Urothelium cell line (cell line): Measurements from ENCODE around the gene DNASE1L1.

Experiments used
- DNase-seq: peaks from one replicate; pipeline ENCODE4 v3.0.0; 2011; ENCODE audit warnings: low spot score, mixed read lengths
- FAIRE-seq: peaks from 2 replicates; lab custom pipeline; 2011; peaks lifted over from hg19 to GRCh38; lab: Jason Lieb, UNC

Gene DNASE1L1

DNA sequence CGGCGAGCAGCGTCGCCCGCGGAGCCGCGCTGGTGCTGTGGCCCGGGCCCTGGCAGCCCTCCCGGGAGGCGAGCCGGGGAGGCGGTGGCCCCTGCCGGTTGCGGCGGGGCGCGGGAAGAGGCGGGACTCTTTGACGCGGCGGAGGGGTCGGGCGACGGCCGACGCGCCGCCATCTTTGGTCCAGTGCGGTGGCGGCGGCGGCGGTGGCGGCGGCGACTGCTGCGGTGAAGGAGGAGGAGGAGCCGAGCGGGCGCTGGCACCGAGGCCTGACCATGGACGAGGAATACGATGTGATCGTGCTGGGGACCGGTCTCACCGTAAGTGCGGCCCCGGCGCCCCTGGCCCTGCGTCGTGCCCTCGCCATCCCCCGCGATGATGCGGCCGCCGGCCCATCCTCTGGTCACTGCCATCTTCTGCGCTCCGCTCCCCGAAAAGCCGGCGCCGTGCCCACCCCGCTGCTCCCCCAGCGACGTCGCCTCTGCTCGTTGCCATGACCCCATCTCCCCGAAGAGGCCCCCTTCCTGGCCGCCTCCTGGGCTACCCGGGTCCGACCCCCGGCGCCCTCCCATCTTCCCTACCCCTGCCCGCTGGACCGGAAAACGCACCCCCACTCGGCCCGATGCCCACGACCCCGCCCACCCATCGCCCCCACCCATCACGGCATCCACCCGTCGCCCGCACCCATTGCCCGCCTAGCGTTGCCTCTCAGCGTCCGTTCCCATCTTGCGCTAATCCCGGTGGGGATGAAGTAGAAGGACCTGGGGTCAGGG lies 28.1 kb upstream of the DNASE1L1 start, which contains the start of gene GDI1:
Gene GDI1 (plus strand): TSS at position 172 of the 770 bp plus-strand sequence. CDS start 101 bp downstream, at position 273.
- peak; percentile 64 for DNase-seq
- no peak for FAIRE-seq

DNA sequence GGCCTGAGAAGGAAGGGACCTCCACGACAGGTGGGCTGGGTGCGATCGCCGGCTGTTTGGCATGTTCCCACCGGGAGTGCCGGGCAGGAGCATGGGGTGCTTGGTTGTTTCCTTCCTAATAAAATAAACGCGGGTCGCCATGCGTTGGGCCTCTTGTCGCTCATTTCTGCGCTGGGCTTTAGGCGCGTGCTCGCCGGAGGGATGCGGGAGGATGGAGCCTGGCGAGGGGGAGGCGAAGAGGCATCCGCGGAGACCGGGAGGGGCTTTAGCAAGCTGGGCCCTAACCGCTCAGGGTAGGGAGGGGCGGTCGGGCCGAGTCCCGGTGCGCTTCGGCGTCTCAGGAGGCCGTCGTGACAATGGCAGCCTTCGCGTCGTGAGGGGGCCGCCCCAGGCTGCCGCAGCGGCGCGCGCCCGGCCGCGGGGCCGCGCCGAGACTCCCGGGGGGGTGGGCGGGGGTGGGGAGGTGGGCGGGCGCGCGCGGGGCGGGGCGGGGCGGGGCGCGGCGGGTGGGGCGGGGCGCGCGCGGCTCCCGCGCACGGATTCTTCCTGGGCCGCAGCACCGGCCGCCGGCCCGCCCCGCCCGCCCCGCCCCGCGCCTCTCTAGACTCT lies 27.4 kb upstream of the DNASE1L1 start:
- FAIRE-seq (no peak), DNase-seq (peak; percentile 71)

DNA sequence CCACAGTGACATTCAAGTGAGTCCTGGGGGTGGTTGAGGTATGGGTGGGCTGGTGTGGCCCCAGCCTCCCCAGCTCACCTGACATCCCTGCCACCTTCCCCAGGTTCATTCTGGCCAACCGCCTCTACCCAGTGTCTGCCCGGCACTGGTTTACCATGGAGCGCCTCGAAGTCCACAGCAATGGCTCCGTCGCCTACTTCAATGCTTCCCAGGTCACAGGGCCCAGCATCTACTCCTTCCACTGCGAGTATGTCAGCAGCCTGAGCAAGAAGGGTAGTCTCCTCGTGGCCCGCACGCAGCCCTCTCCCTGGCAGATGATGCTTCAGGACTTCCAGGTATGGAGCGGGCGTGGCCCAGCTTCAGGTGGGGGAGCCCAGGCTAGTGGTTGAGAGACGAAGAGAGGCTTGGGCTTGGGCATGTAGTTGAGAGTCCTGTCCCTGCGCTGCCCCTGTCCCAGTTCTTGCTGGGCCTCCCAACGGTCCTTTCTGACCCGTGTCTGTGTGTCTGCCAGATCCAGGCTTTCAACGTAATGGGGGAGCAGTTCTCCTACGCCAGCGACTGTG lies 26.2 kb upstream of the DNASE1L1 start:
- no peak for FAIRE-seq
- DNase-seq: no peak

DNA sequence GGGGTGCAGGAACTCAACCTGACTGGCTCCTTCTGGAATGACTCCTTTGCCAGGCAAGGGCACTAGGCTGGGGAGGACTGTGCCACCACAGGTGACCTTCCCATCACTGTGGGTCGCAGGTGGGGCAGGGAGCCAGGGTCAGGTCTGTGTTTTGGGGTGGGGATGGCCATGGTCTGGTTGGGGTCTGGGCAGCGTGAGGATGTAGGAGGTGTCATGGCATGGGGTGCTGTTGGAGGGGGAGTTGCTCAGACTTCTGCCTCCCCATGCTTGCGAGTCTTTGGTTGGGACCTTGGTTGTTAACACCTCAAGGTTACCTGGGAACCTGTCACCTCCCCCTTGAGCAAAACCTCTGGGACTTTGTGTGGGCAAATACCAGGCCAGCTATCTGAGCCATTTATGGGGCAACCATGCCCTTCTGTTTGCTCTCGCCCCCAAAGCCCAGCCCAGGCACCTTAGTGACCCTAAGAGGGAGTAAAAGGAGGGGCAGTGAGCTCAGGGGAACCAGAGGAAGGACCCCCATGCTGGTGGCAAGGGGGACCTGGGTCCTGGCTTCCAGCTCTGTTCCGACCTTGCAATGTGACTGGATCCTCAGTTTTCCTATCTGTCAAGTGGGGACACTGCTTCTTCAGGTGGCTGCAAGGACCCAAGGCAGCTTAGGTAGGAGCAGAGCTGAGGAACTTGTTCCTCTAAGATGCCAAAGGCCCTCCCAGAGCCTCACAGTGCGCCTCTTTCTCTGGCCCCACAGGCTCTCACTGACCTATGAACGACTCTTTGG lies 25.5 kb upstream of the DNASE1L1 start:
- no peak for FAIRE-seq
- DNase-seq: no peak

DNA sequence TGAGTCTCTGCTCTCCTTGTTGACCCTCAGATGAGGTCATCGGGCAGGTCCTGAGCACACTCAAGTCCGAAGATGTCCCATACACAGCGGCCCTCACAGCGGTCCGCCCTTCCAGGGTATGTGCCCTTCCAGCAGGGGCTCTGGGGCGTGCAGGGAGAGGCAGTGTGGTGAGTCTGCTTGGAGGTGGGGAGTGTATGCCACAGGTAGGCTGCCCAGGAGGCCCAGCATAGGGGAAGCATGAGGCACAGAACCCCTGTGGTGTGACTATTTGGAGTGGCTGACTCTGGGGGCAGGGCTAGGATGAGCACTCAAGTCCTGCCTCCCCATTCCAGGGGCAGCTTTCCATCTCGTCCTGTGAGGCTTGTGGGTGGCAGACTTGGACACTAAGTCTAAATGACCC lies 24.6 kb upstream of the DNASE1L1 start:
- no peak for FAIRE-seq

DNA sequence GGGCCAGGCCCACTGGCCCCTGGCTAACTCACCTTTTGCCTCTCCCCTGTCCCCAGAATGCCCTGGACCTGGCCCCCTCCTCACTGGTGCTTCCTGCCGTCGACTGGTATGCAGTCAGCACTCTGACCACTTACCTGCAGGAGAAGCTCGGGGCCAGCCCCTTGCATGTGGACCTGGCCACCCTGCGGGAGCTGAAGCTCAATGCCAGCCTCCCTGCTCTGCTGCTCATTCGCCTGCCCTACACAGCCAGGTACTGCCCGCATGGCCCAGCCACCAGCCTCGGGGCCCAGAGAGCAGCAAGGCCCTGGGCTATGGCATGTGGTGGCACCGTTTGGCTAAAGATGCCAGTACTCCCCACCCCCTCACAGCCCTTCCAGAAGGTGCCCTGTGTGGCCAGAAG lies 23.2 kb upstream of the DNASE1L1 start:
- DNase-seq: no peak
- no peak for FAIRE-seq

More for the DNA sequence above, 24.6 kb upstream of the DNASE1L1 start:
- DNase-seq: no peak

DNA sequence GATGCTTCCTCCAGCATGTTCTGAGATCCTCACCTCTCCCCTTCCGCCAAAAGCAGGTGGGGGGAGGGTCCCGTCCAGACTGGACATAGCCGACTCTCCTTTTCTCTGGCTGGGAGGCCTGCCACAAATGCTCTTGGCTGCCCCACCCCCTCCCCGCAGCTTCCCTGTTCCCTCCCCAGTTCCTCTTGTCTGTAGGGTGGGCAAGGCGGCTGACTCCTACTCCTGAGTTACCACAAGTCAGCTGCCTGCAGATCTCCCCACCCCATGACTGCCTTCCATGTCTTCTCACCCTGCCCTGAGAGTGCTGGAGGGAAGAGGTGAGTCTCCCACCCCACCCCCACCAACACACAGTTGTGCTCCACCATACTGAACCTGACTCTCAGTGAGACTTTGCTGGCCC lies 22.3 kb upstream of the DNASE1L1 start:
- FAIRE-seq (no peak), DNase-seq (no peak)

DNA sequence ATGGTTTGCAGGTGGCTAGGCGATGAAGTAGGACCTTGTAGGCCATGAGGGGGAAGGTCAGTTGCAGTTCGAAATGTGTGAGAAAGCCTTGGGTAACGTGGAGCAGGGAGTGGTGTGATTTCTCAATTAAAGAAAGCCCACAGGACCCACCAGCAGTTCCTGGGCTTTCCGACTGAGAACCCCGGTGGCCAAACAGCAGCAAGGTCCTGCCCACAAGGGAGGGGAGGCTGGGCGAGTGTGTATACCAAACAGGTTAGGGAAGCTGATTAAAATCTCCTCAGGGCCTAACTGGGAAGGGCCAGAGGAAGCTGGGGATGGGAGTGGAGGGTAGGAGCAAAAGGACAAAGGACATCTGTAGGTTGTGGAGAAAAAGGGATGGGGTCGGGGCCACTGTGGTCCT lies 21.9 kb upstream of the DNASE1L1 start:
- DNase-seq (no peak), FAIRE-seq (no peak)

DNA sequence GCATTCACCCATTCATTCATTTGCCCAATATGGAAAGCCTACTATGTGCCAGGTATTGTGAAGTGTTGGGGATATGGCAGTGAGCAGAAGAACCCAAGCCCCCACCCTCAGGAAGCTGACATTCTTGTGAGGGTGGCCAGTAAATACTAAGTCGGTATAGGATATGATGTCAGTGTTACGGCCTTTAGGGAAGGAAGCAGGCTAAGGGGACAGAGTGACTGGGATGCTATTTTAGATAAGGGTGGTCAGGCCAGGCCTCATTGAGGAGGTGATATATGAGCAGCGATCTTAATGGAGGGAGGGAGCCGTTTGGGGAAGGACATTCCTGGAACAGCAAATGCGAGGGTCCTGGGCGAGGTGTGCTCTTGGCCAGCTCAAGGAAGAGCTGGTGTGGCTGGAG lies 21.4 kb upstream of the DNASE1L1 start:
- no peak for FAIRE-seq
- no peak for DNase-seq

DNA sequence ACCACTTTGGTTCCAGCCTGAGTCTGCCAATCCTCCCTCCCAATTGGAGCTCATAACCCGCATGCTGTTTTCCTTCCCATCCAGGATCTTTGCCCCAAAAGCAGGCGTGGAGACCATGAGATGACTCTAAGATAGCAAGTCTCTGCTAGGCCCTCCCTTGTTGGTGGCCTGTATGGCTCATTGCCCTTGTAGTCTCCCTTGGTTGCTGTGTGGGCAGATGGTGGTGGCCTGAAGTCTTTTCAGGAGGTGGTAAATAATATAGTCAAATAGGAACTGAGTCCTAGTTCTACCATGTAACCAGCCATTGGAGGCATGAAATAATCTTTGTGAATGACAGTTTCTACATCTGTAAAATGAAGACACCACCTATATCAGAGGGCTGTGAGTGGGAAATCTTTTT lies 20.7 kb upstream of the DNASE1L1 start:
- FAIRE-seq: no peak

DNA sequence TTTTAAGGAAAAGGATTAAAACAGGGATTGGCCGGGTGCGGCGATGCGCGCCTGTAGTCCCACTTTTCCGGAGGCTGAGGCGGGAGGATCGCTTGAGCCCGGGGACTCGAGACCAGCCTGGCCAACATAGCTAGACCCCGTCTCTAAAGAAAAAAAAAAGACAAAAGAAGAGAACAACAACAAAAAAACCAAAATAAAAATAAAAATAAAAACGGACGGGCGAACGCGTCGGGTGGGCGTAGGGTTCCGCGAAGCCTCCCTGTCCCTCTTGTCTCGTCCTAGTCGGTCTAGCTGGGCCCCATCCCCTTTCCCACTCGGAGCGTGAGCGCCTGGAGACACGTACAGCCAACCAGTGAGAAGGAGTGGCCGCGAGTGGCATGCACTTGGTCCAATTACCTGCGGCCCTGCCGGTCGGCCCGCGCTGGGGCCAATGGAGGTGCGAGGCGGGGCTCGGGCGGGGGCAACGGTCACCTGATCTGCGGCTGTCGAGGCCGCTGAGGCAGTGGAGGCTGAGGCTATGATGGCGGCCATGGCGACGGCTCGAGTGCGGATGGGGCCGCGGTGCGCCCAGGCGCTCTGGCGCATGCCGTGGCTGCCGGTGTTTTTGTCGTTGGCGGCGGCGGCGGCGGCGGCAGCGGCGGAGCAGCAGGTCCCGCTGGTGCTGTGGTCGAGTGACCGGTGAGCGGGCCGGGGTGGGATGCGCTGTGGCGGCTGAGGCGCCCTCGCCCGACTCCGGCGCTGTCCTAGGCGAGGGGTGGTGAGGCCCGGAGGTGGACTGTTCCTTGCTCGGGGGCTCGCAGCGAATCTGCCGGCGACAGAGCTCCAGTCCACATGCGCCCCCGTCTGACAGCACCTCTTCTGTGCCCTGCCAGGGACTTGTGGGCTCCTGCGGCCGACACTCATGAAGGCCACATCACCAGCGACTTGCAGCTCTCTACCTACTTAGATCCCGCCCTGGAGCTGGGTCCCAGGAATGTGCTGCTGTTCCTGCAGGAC lies 19.4 kb upstream of the DNASE1L1 start, which contains the start of gene ATP6AP1:
Gene ATP6AP1 (plus strand): TSS at position 502 of the 996 bp plus-strand sequence. CDS start 16 bp downstream, at position 518.
- FAIRE-seq (peak; percentile 87), DNase-seq (peak; percentile 94)

More for the DNA sequence above, 20.7 kb upstream of the DNASE1L1 start:
- no peak for DNase-seq

DNA sequence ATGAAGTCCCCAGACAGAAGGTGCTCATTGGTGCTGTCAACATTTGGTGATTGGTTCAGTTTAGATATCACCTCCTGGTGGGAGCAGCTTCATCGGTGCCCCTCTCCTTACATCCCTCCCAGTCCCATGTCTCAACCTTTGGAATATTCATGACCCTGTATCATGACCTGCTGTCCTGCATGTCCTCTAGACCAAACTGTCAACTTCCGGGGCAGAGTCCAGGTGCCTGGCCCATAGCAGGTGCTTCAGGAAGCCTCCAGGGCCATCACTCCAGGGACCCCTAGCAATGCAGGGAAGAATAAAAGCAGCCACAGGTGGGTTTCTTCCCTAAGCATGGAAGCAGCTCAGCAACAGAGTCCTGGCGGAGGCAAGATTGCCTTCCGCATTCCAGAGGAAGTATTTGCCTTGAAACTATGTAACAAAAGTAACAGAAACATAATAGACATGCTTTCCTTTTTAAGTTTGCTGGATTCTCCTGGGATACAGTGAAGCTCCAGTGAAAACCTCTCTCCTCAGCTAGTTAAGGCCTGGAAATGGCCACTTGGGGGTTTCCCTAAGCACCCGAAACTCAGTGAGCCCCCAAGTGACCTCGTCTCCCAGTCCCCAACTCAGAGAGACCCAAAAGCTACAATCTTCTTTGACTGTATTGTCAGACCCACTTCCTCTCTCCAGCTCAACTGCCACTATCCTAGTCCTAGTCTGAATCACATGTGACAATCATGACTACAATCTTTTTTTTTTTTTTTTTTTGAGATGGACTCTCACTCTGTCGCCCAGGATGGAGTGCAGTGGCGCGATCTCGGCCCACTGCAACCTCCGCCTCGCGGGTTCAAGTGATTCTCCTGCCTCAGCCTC lies 18.1 kb upstream of the DNASE1L1 start:
- FAIRE-seq (no peak), DNase-seq (no peak)

DNA sequence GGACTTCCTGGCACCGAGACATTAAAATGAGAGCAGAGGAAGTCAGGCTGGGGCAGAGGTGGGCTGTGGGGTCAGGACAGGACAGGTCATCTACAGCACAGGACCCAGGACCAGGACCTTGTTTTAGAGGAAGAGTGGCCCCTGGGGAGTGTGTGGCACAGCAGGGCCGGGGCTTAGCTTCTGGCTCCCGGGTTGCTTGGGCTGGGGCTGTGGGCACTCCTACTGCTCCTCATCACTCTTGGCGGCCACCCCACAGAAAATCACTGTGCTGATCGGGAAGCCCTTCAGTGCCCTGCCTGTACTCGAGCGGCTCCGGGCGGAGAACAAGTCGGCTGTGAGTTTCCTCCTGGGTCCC lies 11.3 kb upstream of the DNASE1L1 start:
- DNase-seq (no peak), FAIRE-seq (no peak)

DNA sequence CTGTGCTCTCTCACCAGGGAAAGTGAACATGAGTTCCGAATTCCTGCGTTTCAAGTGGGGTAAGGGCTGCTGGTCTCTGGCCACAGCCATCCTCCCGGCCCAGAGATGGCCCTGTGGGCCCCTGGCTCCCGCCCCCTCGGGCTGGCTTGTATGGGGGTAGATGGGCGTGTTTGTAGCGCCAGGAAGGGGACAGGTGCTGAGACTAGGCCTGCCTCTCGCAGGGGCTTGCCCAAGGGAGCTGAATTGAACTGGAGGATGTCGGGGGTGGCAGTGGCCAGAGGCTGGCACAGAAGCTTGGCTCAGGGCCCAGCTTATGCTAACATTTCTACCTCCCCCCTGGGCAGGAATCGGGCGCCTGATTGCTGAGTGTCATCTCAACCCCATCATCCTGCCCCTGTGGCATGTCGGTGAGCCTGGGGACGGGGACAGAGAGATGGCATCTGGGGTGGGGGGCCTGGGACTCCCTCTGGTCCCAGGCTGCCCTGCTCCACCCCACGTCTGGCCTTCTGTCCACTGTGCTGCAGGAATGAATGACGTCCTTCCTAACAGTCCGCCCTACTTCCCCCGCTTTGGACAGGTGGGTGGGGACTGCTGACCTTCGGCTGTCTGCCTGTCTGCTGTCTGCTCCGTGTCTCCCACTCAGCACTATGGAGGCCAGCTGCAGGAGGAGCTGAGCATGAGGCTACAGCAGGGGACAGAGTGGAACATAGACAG lies 10.8 kb upstream of the DNASE1L1 start:
- no peak for DNase-seq
- FAIRE-seq: no peak

DNA sequence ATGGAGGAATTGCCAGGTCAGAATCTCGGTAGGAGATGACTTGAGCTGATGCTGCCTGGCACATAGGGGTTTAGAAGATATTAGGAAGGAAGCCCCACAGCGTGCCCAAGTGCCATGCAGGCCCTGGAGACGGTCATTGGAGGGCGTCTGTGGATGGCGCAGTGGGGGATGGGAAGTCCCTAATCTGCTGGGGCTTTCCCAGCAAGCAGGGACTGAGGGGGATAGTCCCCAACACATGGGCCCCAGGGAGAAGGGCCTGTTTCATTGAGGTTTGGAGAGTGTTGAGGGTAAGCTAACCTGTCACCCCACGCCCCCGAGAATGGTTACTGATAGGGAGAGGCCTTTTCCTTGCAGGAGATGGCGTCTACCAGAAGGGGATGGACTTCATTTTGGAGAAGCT lies 10.1 kb upstream of the DNASE1L1 start:
- no peak for DNase-seq
- FAIRE-seq: no peak

DNA sequence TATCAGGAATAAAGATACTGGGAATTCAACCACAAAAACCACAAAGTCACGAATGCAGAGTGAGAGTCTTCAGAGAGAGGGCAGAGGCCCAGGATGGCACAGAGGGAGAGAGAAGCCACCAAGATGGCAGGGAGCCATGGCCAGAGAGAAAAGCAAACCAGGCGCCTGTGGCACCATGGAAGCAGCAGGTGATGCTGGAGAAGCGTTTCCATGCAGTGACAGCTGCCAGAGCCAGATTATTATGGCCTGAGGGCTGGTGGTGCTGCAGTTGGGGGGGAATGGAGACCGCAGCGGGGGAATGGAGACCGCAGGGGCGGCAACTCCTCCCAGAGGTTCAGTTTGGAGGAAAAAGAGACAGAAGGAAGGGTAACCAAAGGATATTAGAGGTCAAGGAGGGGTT lies 8.1 kb upstream of the DNASE1L1 start:
- DNase-seq (no peak), FAIRE-seq (no peak)

DNA sequence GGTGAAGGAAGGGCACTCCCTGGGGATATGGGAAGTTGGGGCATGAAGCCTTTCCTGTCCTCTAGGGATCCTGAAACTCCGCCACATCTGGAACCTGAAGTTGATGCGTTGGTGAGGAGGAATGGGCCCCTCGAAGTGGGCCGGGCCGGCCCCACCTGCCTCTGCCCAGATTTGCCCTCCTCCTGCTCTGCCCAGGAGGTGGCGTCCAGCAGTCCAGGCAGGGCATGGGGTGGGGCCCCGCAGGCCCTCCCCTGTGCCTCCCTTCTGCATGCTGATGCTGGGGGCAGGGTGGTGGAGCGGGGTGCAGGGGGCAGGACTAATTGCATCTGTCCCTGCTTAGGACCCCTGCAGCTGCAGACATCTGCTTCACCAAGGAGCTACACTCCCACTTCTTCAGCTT lies 4.1 kb upstream of the DNASE1L1 start:
- DNase-seq (no peak), FAIRE-seq (no peak)

DNA sequence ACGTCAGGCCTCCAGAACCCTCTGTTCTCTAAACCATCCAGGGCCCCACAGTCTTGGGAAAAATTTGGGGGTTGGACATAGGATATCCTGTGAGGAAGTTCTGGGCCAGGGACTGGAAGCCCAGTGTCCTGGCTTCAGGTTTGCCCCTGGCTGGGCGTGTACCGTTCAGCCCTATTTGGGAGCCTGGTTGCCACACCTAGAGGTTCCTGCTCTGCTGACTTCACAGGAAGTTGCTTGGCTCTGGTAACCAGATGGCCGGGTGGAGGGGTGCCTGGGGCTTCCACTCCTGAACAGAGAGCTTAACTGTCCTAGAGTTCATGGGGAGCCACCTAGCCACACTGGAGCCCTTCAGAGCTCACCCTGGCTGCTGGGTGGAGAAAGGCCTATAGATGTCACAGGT lies 3.4 kb upstream of the DNASE1L1 start:
- DNase-seq: no peak
- no peak for FAIRE-seq

DNA sequence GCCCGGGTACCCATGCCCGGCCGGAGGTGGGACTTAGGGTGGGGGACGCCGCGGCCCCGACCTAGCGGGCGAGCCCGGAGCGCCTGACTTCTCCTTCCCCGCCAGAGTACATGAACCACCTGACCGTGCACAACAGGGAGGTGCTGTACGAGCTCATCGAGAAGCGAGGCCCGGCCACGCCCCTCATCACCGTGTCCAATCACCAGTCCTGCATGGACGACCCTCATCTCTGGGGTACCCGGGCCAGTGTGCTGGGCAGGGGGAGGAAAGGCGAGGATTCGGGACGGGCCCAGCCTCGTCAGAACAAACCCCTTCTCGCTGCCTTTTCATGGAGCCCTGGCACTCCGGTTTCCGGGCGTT lies 2.9 kb upstream of the DNASE1L1 start:
- no peak for FAIRE-seq
- peak; percentile 64 for DNase-seq
